CD4-positive, alpha-beta T cell treated with Interferon alpha-2 for 1 hour (primary cell): ENCODE results near the gene OR52D1.

Experiments
- DNase-seq, 2 donors: peaks; one replicate each; pipeline ENCODE4 v3.0.0-alpha.2; 2020 to 2022

Gene OR52D1

DNA sequence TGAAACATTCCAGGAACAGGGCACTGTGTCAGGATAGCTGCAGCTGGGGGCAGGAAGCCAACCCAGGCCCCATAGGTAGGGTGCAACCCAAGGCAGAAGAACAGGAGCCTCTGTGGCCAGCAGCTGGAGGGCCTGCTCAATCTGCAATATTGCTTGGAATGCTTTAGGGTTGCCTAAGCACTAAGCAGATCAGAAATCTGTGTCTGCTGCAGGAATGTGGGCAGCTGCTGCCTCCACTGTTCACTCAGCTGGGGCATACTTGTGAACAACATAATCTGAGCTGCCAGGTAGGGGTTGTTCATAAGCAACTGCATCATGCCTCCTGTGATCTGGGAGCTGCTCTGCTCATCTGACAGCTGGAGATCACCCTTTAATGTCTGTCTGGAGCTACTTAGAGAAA lies 26.4 kb downstream of the OR52D1 start:
- no peak for DNase-seq

DNA sequence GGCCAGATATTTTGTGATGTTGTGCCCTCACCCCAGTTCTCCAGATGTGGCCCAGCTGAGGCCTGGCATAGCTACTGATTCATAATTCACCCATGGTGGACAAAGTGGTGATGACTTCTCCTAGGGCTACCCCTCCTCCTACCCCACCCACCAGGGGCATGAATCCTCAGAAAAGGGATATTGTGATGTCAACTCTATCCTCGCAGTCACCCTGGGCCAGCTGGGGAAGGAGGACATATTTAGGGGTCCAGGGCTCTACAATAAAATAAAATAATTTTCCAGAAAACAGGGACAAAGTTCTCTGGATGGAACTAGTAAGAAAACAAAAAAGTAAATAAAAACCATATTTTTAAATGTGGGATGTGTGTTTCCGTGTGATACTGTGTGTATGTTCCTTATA lies 28.1 kb downstream of the OR52D1 start, which contains the start of gene UBQLNL:
TSS of gene UBQLNL (minus strand) at position 101 of the 400 bp plus-strand sequence. CDS start 258 bp downstream, outside the sequence.
- no peak for DNase-seq

DNA sequence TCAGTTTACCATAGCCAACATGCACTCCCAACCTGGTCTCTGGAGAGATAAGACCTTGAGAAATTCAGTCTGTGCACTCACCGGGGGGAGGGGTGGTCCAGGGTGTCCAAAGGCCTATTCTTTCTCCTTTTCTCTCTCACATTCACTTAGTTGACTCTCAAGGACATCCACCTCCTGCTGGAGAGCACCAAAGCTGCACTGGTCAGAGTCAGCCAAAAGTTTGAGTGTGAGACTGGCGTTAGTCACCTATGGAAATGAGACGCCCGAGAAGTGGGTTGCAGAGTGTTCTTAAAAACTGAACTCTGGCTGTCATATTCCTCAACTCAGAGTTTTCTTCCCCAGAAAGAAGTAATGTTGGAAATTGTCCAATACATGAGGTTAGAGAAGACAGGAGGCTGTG lies 33.1 kb downstream of the OR52D1 start:
- DNase-seq: no peak

DNA sequence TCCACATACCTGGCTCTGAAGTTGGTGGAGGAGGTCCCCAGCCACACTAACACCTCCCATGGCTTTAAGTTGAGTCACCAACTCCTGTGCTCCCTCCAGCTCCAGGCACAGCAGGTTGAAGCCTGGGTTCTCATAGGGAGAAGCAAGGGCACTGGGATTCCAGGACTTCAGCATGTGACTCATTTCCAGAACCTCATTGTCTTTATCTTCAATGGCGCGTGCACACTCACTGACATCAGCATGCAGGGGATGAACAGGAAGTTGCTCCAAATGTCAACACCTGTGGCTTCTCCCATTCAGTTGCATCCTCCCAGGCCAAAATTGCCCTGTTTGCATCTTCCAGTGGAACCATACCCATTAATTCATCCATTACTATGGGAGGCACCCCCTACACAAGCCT lies 33.8 kb downstream of the OR52D1 start:
- no peak for DNase-seq

DNA sequence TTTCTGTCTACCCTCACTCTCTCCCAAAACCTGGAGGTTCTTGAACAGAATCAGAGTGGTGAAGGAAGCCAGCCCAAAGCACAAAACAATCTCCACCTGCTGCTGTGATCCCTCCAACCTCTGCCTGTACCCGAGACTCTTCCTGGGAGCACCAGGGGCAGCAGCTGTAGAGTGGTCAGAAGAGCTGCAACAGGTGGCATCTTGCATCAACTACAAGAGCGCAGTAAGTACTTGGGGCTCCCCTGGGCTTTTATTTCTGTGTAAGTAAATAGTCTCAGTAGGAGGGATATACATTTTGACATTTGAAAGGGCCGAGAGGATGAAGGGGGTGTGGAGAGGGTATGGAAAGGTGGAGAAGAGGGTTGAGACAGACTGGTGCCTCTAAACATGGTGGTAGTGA lies 36.3 kb downstream of the OR52D1 start:
- no peak for DNase-seq

DNA sequence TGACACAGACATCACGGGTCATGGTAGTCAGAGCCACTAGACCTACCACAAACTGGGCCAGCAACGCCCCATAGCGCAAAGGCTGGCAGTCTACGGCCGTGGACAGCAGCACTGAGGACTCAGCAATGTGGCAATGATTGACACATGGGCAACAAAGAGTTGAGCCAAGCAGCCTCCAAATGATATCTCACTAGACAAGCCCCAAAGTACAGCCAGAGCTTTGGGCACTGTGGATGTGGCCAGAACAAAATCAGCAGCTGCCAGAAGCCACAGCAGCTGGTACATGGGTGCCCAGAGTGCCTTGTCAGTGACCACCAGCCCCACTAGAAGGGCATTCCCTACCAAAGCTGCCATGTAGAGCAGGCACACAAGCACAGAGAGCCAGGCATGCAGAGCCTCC lies 39.2 kb downstream of the OR52D1 start:
- no peak for DNase-seq

DNA sequence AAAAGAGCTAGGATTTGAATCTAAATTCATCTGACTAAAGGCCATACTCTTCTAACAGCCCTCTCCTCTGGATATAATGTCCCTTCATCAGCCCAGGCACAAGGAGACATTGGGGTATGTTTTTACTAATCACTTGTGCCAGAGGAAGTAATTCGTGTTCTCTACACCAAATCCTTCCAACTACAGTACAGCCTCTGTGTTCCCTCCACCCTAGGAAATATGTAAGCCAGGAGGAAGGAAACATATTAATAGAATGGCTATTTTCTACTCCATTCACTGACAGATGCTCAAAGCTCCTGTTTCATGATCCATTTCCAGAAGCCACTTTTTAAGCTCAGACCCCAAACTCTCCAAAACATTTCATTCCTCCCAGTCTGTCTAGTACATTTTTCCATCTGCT lies 40.0 kb downstream of the OR52D1 start:
- no peak for DNase-seq

DNA sequence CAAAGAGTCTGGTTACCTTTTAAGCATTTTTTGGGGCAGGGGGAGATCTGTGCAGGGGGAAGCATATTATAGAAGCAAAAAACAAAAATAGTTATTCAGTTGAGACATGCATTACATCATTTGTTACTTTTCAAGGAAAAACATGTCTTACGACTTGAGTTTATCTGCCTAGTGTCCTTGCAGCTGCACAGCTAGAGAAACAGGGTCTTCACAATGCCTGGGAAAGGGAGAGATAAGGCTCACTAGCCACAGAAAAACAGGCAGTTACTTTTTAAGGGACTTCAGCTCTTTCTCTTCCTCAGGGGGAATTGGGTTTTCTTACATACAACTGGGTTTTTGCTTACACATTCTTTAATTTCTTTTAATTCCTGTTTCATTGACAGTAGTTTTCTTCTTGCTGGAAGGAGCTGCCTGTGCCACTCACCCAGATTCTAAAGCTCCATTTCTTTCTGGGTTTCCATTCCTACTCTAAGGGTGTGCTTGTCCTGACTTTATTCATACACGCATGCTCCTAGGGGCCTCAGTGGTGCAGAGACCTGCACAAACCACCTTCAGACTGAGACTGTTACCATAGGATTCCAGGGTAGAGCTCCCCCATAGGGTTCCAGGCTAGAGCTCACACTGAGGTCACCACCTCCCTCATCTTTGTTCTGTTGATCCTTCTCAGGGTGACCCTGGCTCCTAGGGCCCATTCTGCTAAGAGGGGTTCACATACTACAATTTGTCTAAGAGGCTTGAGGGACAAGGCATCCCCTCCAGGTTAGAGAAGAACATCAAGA lies 42.8 kb downstream of the OR52D1 start:
- no peak for DNase-seq

DNA sequence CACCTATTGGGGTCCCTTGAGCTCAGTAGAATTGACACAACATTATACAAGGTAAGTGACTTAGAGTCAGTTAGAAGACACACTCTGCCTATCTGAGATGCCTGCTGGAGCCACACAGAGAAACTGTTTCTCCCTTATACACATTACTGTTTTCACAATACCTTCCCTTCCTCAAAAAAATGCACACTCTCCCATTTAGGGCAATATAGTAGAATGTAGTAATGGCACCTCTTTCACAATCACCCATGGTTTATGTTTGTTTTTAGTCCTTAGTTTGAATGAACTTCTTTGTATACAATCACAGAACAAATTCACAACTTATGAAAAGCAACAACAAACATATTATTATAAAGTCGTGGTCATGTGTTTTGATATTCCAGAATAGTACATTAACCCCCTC lies 45.6 kb downstream of the OR52D1 start:
- DNase-seq: no peak

DNA sequence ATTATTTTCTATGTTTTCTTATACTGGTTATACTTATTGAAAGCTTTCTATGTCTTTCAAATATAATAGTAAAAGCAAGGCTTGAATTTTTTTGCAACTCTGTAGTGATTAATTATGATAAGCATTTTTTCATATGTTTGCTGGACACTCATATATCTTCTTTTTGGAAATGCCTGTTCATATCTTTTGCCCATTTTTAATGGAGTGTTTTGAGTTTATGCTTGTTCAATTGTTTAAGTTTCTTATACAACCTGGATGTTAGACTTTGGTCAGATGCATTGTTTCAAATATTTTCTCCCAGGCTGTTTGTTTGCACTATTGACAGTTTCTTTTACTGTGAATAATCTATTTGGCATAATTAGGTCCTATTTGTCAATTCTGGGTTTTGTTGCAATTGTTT lies 48.0 kb downstream of the OR52D1 start:
- DNase-seq: no peak
